HEK293T (cell line): ENCODE data around the gene VEPH1.

Source experiments
- BHLHE40 ChIP-seq: fragments of 450-650 bp; IDR thresholded peaks from 2 replicates; pipeline ENCODE4 v1.6.1; 2016; ENCODE audit warnings: mild to moderate bottlenecking, moderate library complexity, borderline replicate concordance
- FOXM1 ChIP-seq: fragments of 450-650 bp; IDR thresholded peaks from 2 replicates; pipeline ENCODE4 v1.6.1; 2017; ENCODE audit warnings: mild to moderate bottlenecking, borderline replicate concordance
- NFRKB ChIP-seq: fragments of 450-650 bp; IDR thresholded peaks from 2 replicates; pipeline ENCODE4 v1.6.1; 2016; ENCODE audit warnings: mild to moderate bottlenecking, moderate library complexity
- PKNOX1 ChIP-seq: fragments of 450-650 bp; IDR thresholded peaks from 2 replicates; pipeline ENCODE4 v1.6.1; 2016
- SP1 ChIP-seq: fragments of 450-650 bp; IDR thresholded peaks from 2 replicates; pipeline ENCODE4 v1.6.1; 2017
- TARDBP ChIP-seq: fragments of 450-650 bp; IDR thresholded peaks from 2 replicates; pipeline ENCODE4 v1.6.1; 2016
- ZNF384 ChIP-seq: fragments of 450-650 bp; IDR thresholded peaks from 2 replicates; pipeline ENCODE4 v1.6.1; 2016

DNA sequence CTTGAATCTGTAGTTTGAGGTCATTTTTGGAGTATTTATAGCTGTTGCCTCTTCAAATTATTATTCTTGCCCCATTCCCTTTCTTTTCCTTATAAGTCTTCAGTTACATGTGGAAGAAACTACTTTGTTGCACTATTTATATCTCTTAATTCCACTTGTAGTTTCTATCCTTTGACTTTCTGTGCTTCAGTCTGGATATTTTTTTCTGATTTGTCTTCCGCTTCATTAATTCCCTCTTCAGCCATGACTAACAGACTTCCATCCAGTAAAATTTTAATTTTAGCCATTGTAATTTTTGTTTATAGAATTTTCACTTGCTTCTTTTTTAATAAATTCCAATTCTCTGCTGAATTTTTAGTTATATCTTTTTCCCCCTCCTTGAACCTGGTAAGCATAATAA is 15.7 kb upstream of the VEPH1 start:
- TF ChIP-seq FOXM1 (no peak), BHLHE40 (no peak), TARDBP (no peak), ZNF384 (no peak), PKNOX1 (no peak), SP1 (no peak), NFRKB (no peak)
